Fibroblast of lung (primary cell): ENCODE results near the gene DPH7. TPM values are rescaled to one million over a fixed set of nuclear protein-coding genes. Genes with fewer than 3 reads are reported as not detected.
"Not testable (repeated sequence)": the region's sequence is repeated elsewhere in the genome, so short reads cannot be mapped to it uniquely, and the experiment has no call there.

Experiments
- DNase-seq, 2 donors: peaks; one replicate each; pipeline versions ENCODE4 v3.0.0 to v3.0.0-alpha.2; 2010; ENCODE audit warnings: low read depth in 2 of 2
- H2AFZ ChIP-seq: 2 replicates; pipeline ENCODE4 v1.5.1; 2012; ENCODE audit warnings: low read length, control low read depth, inconsistent platforms
- H3K27ac ChIP-seq: 2 replicates; pipeline ENCODE4 v1.5.1; 2011; ENCODE audit warnings: low read length, control low read depth; ENCODE audit not compliant: insufficient read depth
- H3K27me3 ChIP-seq: 2 replicates; pipeline ENCODE4 v1.5.1; 2011; ENCODE audit warnings: mild to moderate bottlenecking, low read length; ENCODE audit not compliant: control insufficient read depth, insufficient read depth
- H3K36me3 ChIP-seq: 2 replicates; pipeline ENCODE4 v1.5.1; 2011; ENCODE audit warnings: low read length; ENCODE audit not compliant: control insufficient read depth, insufficient read depth
- H3K4me1 ChIP-seq: 2 replicates; pipeline ENCODE4 v1.5.1; 2011; ENCODE audit warnings: low read length; ENCODE audit not compliant: control insufficient read depth, insufficient read depth; ENCODE audit errors: extremely low read depth
- H3K4me2 ChIP-seq: 2 replicates; pipeline ENCODE4 v1.5.1; 2011; ENCODE audit warnings: low read length, control low read depth; ENCODE audit not compliant: insufficient read depth; ENCODE audit errors: extremely low read depth
- H3K4me3 ChIP-seq, 4 experiments: fragments of 200-600 bp in 1 of 4; sonication (generic) in 1 of 4; replicated peaks in 1 of 4; 2 replicates each; pipeline ENCODE4 v1.5.1; 2011 to 2016; ENCODE audit warnings: low read length in 4 of 4, low read depth in 3 of 4, mild to moderate bottlenecking in 3 of 4, control low read depth in 2 of 4, inconsistent platforms in 1 of 4, mixed read lengths in 1 of 4; ENCODE audit not compliant: insufficient read depth in 1 of 4; ENCODE audit errors: control extremely low read depth in 1 of 4
- H3K79me2 ChIP-seq: 2 replicates; pipeline ENCODE4 v1.5.1; 2012; ENCODE audit warnings: mild to moderate bottlenecking, low read length, inconsistent platforms; ENCODE audit not compliant: control insufficient read depth, insufficient read depth
- H3K9ac ChIP-seq: 2 replicates; pipeline ENCODE4 v1.5.1; 2011; ENCODE audit warnings: mild to moderate bottlenecking, low read length, control low read depth; ENCODE audit not compliant: insufficient read depth
- H3K9me3 ChIP-seq: 2 replicates; pipeline ENCODE4 v1.5.1; 2012; ENCODE audit warnings: low read depth, low read length; ENCODE audit not compliant: control insufficient read depth, insufficient read depth
- H4K20me1 ChIP-seq: 2 replicates; pipeline ENCODE4 v1.5.1; 2011; ENCODE audit warnings: low read length; ENCODE audit not compliant: control insufficient read depth, insufficient read depth; ENCODE audit errors: extremely low read depth
- EZH2 ChIP-seq: IDR thresholded peaks from 2 replicates; pipeline ENCODE4 v1.5.1; 2012; ENCODE audit warnings: low read length, control low read depth, mild to moderate bottlenecking; ENCODE audit errors: missing control alignments
- polyA plus RNA-seq, 2 donors: library from polyadenylated mRNA; depleted of rRNA in 1 of 2; stranded (reverse) in 1 of 2; unstranded in 1 of 2; fragments of >200 nt; gene quantifications; 2 replicates each; pipeline ENCODE4 v1.2.1, GENCODE V29; 2011 to 2012; ENCODE audit warnings: missing spikeins in 1 of 2
- total RNA-seq: library from RNA; depleted of rRNA; stranded (reverse); fragments of >200 nt; gene quantifications from 2 replicates; pipeline ENCODE4 v1.2.1, GENCODE V29; 2014
- TF ChIP-seq, protein P1 (sequence below), 2 donors: IDR thresholded peaks in 1 of 2; conservative IDR thresholded peaks in 1 of 2; 1 replicate in 1 of 2; 2 replicates in 1 of 2; pipeline ENCODE4 v1.5.1; 2011 to 2012; ENCODE audit warnings: low read length in 2 of 2, control low read depth in 1 of 2, inconsistent platforms in 1 of 2, low read depth in 1 of 2, mild to moderate bottlenecking in 1 of 2

Gene DPH7
- total and polyA plus RNA-seq, 2 donors (not counting 1 experiment from before 2014, with no cell fraction given) = 15.7 to 20.6 TPM

DNA sequence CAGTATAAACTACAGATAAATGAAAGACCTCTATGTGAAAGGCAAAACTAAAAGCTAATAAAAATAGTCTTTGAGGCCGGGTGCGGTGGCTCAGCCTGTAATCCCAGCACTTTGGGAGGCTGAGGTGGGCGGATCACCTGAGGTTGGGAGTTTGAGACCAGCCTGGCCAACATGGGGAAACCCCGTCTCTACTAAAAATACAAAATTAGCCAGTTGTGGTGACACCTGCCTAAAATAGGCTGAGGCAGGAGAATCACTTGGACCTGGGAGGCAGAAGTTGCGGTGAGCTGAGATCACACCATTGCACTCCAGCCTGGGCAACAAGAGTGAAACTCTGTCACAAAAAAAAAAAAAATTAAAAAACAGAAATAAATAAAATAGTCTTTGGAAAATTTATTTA lies 65.6 kb downstream of the DPH7 start:
- H2AFZ ChIP-seq, H3K79me2 ChIP-seq, H3K9ac ChIP-seq, DNase-seq, H3K27me3 ChIP-seq, H3K4me3 ChIP-seq, H3K4me2 ChIP-seq, H3K9me3 ChIP-seq, H3K4me1 ChIP-seq, H3K27ac ChIP-seq, H4K20me1 ChIP-seq, H3K36me3 ChIP-seq: not testable (repeated sequence)

DNA sequence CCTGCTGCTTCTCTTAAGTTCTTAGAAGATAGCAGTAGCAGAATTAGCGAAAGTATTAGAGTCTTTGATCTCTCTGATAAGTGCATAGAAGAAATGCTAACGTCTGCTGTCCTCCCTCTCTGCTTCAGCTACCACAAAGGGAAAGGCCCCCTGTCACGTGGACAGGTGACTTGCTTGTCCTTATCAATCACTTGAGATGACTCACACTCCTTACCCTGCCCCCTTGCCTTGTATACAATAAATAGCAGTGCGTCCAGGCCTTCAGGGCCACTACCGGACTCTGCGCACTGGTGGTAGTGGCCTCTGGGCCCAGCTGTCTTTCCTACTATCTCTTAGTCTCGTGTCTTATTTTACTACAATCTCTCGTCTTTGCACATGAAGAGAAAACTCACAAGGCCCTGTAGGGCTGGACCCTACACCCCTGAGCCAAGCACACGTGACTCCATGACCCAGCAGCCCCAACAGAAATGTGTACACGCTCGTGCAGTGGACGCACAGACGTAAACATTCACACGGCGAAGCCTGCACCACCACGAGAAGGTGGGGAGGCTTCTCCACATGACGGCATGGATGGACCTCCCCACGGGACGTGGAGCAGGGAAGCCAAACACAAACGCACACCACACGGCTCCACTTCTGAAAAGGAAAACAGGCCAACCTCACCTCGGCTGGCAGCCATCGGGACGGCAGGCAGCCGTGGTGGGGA lies 66.8 kb downstream of the DPH7 start:
- no peaks in the 10 kb centered on the region for H4K20me1 ChIP-seq
- no peak for DNase-seq
- H2AFZ ChIP-seq = no peak overlapping the region
- no peak overlapping the region for H3K4me3 ChIP-seq
- no peak overlapping the region for H3K4me2 ChIP-seq
- peaks cover 3% of the 10 kb centered on the region for H3K4me1 ChIP-seq
- H3K36me3 ChIP-seq = no peaks in the 10 kb centered on the region
- H3K9me3 ChIP-seq = no peaks in the 10 kb centered on the region
- no peaks in the 10 kb centered on the region for H3K27me3 ChIP-seq
- no peak overlapping the region for H3K9ac ChIP-seq
- no peak overlapping the region for H3K27ac ChIP-seq
- H3K79me2 ChIP-seq = no peaks in the 10 kb centered on the region
- TF ChIP-seq EZH2 = no peak
- TF ChIP-seq, protein P1, sequence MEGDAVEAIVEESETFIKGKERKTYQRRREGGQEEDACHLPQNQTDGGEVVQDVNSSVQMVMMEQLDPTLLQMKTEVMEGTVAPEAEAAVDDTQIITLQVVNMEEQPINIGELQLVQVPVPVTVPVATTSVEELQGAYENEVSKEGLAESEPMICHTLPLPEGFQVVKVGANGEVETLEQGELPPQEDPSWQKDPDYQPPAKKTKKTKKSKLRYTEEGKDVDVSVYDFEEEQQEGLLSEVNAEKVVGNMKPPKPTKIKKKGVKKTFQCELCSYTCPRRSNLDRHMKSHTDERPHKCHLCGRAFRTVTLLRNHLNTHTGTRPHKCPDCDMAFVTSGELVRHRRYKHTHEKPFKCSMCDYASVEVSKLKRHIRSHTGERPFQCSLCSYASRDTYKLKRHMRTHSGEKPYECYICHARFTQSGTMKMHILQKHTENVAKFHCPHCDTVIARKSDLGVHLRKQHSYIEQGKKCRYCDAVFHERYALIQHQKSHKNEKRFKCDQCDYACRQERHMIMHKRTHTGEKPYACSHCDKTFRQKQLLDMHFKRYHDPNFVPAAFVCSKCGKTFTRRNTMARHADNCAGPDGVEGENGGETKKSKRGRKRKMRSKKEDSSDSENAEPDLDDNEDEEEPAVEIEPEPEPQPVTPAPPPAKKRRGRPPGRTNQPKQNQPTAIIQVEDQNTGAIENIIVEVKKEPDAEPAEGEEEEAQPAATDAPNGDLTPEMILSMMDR (conservative IDR thresholded peaks at IDR 0.05 in 1 of 2, IDR thresholded peaks at IDR 0.05 in 1 of 2; ENCODE audit: low read depth in 1 of 2, low read length in 2 of 2) = no peak

DNA sequence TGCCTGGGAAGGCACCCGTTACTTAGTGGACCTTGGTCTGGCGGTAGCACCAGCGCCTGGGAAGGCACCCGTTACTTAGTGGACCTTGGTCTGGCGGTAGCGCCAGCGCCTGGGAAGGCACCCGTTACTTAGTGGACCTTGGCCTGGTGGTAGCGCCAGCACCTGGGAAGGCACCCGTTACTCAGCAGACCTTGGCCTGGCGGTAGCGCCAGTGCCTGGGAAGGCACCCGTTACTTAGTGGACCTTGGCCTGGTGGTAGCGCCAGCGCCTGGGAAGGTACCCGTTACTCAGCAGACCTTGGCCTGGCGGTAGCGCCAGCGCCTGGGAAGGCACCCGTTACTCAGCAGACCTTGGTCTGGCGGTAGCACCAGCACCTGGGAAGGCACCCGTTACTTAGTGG lies 67.6 kb downstream of the DPH7 start:
- not testable (repeated sequence) for H3K9ac ChIP-seq, H3K4me3 ChIP-seq, H3K27ac ChIP-seq, H2AFZ ChIP-seq, H3K36me3 ChIP-seq, H3K79me2 ChIP-seq, H3K4me2 ChIP-seq, H3K9me3 ChIP-seq, DNase-seq, H3K27me3 ChIP-seq, H4K20me1 ChIP-seq, H3K4me1 ChIP-seq

DNA sequence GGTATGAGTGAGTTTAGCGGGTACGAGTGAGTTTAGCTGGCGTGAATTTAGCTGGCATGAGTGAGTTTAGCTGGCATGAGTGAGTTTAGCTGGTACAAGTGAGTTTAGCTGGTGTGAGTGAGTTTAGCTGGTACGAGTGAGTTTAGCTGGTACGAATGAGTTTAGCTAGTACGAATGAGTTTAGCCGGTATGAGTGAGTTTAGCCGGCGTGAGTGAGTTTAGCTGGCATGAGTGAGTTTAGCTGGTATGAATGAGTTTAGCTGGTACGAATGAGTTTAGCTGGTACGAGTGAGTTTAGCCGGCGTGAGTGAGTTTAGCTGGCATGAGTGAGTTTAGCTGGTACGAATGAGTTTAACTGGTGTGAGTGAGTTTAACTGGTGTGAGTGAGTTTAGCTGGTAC lies 69.5 kb downstream of the DPH7 start:
- Histone ChIP-seq H3K27me3 (no peaks in the 10 kb centered on the region), H3K4me2 (no peak overlapping the region), H4K20me1 (no peaks in the 10 kb centered on the region), H2AFZ (no peak overlapping the region), H3K36me3 (no peaks in the 10 kb centered on the region), H3K9me3 (no peaks in the 10 kb centered on the region), H3K79me2 (no peaks in the 10 kb centered on the region), H3K4me3 (no peak overlapping the region), H3K27ac (no peak overlapping the region), H3K4me1 (peaks cover 5% of the 10 kb centered on the region), H3K9ac (no peak overlapping the region)
- no peak for DNase-seq
- TF ChIP-seq, protein P1 (conservative IDR thresholded peaks at IDR 0.05 in 1 of 2, IDR thresholded peaks at IDR 0.05 in 1 of 2; ENCODE audit: low read depth in 1 of 2, low read length in 2 of 2) = no peak
- no peak for TF ChIP-seq EZH2
